ENCODE results near the gene RHCE.
"Not testable (repeated sequence)": the region's sequence is repeated elsewhere in the genome, so short reads cannot be mapped to it uniquely, and the experiment has no call there.

RHCE gene

GRCh38 chr1:25397549-25397948, 23.1 kb downstream of the RHCE start:
- DNase-seq: not testable (repeated sequence)

GRCh38 chr1:25392841-25393240, 27.8 kb downstream of the RHCE start:
- DNase-seq: no peak

GRCh38 chr1:25389721-25390120, 30.9 kb downstream of the RHCE start:
- DNase-seq: not testable (repeated sequence)

- not testable (repeated sequence) for DNase-seq
Measured at GRCh38 chr1:25388691-25389090, 31.9 kb downstream of the RHCE start.

- DNase-seq: not testable (repeated sequence)
Measured at GRCh38 chr1:25387096-25387495, 33.5 kb downstream of the RHCE start.

- DNase-seq: not testable (repeated sequence)
Measured at GRCh38 chr1:25383875-25384274, 36.8 kb downstream of the RHCE start.

- not testable (repeated sequence) for DNase-seq
Measured at GRCh38 chr1:25383090-25383489, 37.5 kb downstream of the RHCE start.

- not testable (repeated sequence) for DNase-seq
Measured at GRCh38 chr1:25382543-25382942, 38.1 kb downstream of the RHCE start.

- not testable (repeated sequence) for DNase-seq
Measured at GRCh38 chr1:25378367-25378766, 42.3 kb downstream of the RHCE start.

- not testable (repeated sequence) for DNase-seq
Measured at GRCh38 chr1:25371757-25372156, 48.9 kb downstream of the RHCE start.

GRCh38 chr1:25369691-25370271, 50.8 kb downstream of the RHCE start:
- DNase-seq: not testable (repeated sequence)

- no peak for DNase-seq
Measured at GRCh38 chr1:25369241-25369640, 51.4 kb downstream of the RHCE start.

- DNase-seq: not testable (repeated sequence)
Measured at GRCh38 chr1:25362634-25363559, 57.7 kb downstream of the RHCE start.

- DNase-seq: no peak
Measured at GRCh38 chr1:25361901-25362300, 58.7 kb downstream of the RHCE start.

- DNase-seq: no peak
Measured at GRCh38 chr1:25360596-25361581, 59.7 kb downstream of the RHCE start.

- no peak for DNase-seq
Measured at GRCh38 chr1:25356848-25357247, 63.8 kb downstream of the RHCE start.

- DNase-seq: no peak
Measured at GRCh38 chr1:25356441-25356840, 64.2 kb downstream of the RHCE start.

GRCh38 chr1:25355841-25356395, 64.7 kb downstream of the RHCE start:
- no peak for DNase-seq

GRCh38 chr1:25349606-25350005, 71.0 kb downstream of the RHCE start:
- DNase-seq: no peak

- DNase-seq: no peak
Measured at GRCh38 chr1:25347556-25347955, 73.1 kb downstream of the RHCE start.

- DNase-seq: no peak
Measured at GRCh38 chr1:25343872-25344271, 76.8 kb downstream of the RHCE start.

GRCh38 chr1:25342846-25343245, 77.8 kb downstream of the RHCE start:
- no peak for DNase-seq

GRCh38 chr1:25341746-25342145, 78.9 kb downstream of the RHCE start:
- no peak for DNase-seq

Measured in CD4-positive, alpha-beta T cell treated with Interleukin-6 for 4 hours (primary cell).